ENCODE results near the gene ATRNL1.

ATRNL1 gene

GRCh38 chr10:115093286-115093775 is at the start of gene ATRNL1:
Gene ATRNL1, plus strand, starts transcription at chr10:115093365. Its CDS starts 386 bp downstream, at chr10:115093751.
- DNase-seq (ENCODE audit: low read depth in 2 of 2, low spot score in 1 of 2), result no peak

GRCh38 chr10:115043719-115044118 is 49.4 kb upstream of the ATRNL1 start:
- no peak for DNase-seq (ENCODE audit: low read depth in 2 of 2, low spot score in 1 of 2)

GRCh38 chr10:115044891-115045290 is 48.3 kb upstream of the ATRNL1 start:
- no peak for DNase-seq (ENCODE audit: low read depth in 2 of 2, low spot score in 1 of 2)

GRCh38 chr10:115045499-115045898 is 47.7 kb upstream of the ATRNL1 start:
- DNase-seq (ENCODE audit: low read depth in 2 of 2, low spot score in 1 of 2), result no peak

GRCh38 chr10:115046686-115047236 is 46.4 kb upstream of the ATRNL1 start:
- DNase-seq (ENCODE audit: low read depth in 2 of 2, low spot score in 1 of 2), result no peak

- DNase-seq (ENCODE audit: low read depth in 2 of 2, low spot score in 1 of 2), result no peak
Observed at GRCh38 chr10:115047705-115048104, 45.5 kb upstream of the ATRNL1 start.

GRCh38 chr10:115049318-115049717 is 43.8 kb upstream of the ATRNL1 start:
- DNase-seq (ENCODE audit: low read depth in 2 of 2, low spot score in 1 of 2), result no peak

GRCh38 chr10:115049960-115050359 is 43.2 kb upstream of the ATRNL1 start:
- DNase-seq (ENCODE audit: low read depth in 2 of 2, low spot score in 1 of 2), result no peak

- no peak for DNase-seq (ENCODE audit: low read depth in 2 of 2, low spot score in 1 of 2)
Observed at GRCh38 chr10:115050375-115051010, 42.7 kb upstream of the ATRNL1 start.

GRCh38 chr10:115051216-115051615 is 41.9 kb upstream of the ATRNL1 start:
- DNase-seq (ENCODE audit: low read depth in 2 of 2, low spot score in 1 of 2), result no peak

- DNase-seq (ENCODE audit: low read depth in 2 of 2, low spot score in 1 of 2), result no peak
Observed at GRCh38 chr10:115052226-115052625, 40.9 kb upstream of the ATRNL1 start.

GRCh38 chr10:115052728-115053127 is 40.4 kb upstream of the ATRNL1 start:
- no peak for DNase-seq (ENCODE audit: low read depth in 2 of 2, low spot score in 1 of 2)

GRCh38 chr10:115056186-115056585 is 37.0 kb upstream of the ATRNL1 start:
- DNase-seq (ENCODE audit: low read depth in 2 of 2, low spot score in 1 of 2), result no peak

- DNase-seq (ENCODE audit: low read depth in 2 of 2, low spot score in 1 of 2), result no peak
Observed at GRCh38 chr10:115059301-115059898, 33.8 kb upstream of the ATRNL1 start.

GRCh38 chr10:115063701-115064658 is 29.2 kb upstream of the ATRNL1 start:
- DNase-seq (ENCODE audit: low read depth in 2 of 2, low spot score in 1 of 2), result no peak

GRCh38 chr10:115065801-115066200 is 27.4 kb upstream of the ATRNL1 start:
- DNase-seq (ENCODE audit: low read depth in 2 of 2, low spot score in 1 of 2), result no peak

- DNase-seq (ENCODE audit: low read depth in 2 of 2, low spot score in 1 of 2), result no peak
Observed at GRCh38 chr10:115066528-115066927, 26.6 kb upstream of the ATRNL1 start.

- no peak for DNase-seq (ENCODE audit: low read depth in 2 of 2, low spot score in 1 of 2)
Observed at GRCh38 chr10:115073796-115074195, 19.4 kb upstream of the ATRNL1 start.

GRCh38 chr10:115082506-115082905 is 10.7 kb upstream of the ATRNL1 start:
- no peak for DNase-seq (ENCODE audit: low read depth in 2 of 2, low spot score in 1 of 2)

- no peak for DNase-seq (ENCODE audit: low read depth in 2 of 2, low spot score in 1 of 2)
Observed at GRCh38 chr10:115084277-115084850, 8.8 kb upstream of the ATRNL1 start.

GRCh38 chr10:115091161-115091560 is 2.0 kb upstream of the ATRNL1 start:
- no peak for DNase-seq (ENCODE audit: low read depth in 2 of 2, low spot score in 1 of 2)
